NCI-H1694 (cell line): ENCODE data around the gene MEIKIN.
"Not testable (repeated sequence)": the region's sequence is repeated elsewhere in the genome, so short reads cannot be mapped to it uniquely, and the experiment has no call there.

Experiments
- DNase-seq: peaks from one replicate; lab custom pipeline; 2025; lab: John Stamatoyannopoulos, UW

Gene MEIKIN

DNA sequence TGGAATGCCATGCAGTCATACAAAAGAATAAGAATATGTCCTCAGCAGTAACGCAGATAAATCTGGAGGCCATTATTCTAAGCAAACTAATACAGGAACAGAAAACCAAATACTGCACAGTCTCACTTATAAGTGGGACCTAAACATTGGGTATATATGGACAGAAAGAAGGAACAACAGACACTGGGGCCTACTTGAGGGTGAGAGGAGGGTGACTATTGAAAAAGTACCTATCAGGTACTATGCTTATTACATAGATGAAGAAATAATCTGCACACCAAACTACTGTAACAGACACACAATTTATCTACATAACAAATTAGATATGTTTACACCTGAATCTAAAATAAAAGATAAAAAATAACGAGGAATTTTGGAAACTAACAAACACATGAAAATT lies 38.8 kb downstream of the MEIKIN start:
- DNase-seq: no peak

DNA sequence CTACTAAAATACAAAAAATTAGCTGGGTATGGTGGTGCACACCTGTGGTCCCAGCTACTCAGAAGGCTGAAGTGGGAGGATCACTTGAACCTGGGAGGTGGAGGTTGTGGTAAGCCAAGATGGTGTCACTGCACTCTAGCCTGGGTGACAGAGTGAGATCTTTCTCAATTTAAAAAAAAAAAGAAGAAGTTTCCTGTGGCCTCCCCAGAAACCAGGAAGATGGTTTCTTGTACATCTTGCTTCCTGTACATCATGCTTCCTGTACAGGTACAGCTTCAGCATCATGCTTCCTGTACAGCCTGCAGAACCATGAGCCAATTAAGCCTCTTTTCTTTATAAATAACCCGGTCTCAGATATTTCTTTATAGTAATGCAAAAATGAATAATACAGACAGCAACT lies 43.2 kb downstream of the MEIKIN start:
- DNase-seq: not testable (repeated sequence)

DNA sequence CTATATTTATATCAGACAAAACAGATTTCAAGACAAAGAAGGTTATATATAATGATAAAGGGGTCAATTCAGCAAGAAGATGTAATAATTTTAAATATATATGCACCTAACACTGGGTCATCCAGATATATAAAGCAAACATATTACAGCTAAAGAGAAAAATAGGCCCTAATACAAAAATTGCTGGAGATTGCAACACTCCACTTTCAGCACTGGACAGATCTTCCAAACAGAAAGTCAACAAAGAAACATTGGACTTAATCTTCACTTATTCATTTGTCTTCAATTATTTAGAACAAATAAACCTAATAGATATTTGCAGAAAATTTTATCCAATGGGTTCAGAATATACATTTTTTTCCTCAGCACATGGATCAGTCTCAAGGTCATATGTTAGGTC lies 45.8 kb downstream of the MEIKIN start:
- no peak for DNase-seq

DNA sequence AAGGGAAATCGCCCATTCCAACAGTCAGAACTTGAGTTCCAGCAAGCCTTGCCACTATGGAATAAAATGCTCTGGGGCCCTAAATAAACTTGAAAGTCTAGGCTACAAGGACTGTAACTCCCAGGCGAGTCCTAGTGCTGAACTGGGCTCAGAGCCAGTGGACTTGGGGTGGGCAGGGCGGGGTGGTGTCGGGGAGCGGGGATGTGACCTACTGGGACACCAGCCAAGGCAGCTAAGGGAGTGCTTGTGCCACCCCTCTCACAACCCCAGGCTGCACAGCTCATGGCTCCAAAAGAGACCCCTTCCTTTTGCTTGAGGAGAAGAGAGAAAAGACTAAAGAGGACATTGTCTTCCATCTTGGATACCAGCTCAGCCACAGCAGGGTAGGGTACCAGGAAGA lies 61.5 kb downstream of the MEIKIN start:
- DNase-seq: no peak

DNA sequence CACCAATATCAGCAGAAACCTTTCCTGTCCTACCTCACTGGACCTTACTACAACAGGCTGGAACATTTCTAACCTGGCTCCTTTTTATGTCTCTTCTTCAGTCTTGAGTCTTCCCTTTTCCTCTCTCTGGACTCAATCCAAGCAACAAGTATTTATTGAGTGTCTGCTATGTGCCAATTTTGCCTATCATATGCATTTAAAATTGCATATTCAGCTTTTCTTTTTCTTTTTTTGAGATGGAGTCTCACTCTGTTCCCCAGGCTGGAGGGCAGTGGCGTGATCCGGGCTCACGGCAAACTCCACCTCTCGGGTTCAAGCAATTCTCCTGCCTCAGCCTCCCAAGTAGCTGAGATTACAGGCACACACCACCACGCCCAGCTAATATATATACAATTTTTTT lies 65.8 kb downstream of the MEIKIN start:
- no peak for DNase-seq

DNA sequence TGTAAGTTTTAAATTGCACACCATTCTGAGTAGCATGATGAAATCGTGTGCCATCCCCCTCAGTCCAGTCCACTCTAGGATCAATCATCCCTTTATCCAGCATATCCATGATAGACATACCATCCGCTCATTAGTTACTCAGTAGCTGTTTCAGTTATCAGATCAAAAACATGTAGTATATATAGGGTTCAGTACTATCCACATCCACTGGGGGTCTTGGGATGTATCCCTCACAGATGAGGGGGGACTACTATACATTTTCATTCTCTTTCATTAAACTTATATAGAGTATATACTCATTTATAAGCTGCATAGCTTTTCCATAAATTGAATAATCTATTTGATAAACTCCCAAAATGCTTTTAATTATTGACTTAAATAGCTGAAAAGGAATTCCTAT lies 67.6 kb downstream of the MEIKIN start:
- DNase-seq: no peak

DNA sequence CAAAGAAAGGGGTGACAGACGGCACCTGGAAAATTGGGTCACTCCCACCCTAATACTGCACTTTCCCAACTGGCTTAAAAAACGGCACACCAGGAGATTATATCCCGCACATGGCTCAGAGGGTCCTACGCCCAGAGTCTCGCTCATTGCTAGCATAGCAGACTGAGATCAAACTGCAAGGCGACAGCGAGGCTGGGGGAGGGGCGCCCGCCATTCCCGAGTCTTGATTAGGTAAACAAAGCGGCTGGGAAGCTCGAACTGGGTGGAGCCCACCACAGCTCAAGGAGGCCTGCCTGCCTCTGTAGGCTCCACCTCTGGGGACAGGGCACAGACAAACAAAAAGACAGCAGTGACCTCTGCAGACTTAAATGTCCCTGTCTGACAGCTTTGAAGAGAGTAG lies 74.2 kb downstream of the MEIKIN start:
- DNase-seq: not testable (repeated sequence)

DNA sequence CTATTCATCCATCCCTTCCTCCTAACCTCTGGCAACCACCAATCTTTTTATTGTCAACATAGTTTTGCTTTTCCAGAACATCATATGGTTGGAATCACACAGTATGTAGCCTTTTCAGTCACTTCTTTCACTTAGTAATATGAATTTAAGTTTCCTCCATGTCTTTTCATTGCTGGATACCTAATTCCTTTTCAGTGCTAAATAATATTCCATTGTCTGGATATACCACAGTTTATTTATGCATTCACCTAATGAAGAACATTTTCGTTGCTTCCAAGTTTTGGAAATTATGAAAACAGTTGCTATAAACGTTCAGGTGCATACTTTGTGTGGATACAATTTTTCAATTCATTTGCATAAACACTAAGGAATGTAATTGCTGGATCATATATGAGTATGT lies 77.9 kb downstream of the MEIKIN start:
- DNase-seq: no peak

DNA sequence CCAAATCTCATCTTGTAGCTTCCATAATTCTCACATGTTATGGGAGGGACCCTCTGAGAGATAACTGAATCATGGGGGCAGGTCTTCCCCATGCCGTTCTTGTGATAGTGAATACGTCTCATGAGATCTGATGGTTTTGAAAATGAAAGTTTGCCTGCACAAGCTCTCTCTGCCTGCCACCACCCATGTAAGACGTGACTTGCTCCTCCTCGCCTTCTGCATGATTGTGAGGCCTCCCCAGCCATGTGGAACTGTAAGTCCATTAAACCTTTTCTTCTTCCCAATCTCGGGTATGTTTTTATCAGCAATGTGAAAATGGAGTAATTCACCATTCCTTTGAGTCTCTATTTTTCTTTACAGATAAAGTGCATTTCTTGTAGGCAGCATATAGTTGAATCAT lies 81.8 kb downstream of the MEIKIN start:
- no peak for DNase-seq

DNA sequence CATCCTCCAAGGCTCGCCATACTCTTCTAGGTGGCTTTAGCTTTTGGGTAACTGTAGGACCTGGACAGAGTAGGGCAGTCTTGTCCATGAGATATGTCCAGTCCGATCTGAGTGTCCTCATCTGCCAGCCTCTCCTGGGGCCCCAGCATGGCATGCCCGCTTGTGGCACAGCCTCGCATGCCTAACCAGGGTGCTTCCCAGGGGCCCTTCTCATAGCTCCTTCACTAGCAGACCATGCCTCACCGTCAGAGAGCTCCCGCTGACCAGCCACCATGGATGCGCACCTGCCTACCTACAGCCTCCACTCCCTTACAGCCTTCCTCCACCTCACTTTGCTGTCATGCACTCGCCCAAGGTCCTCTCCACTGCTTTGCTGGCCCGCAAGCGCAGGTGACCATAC lies 88.1 kb downstream of the MEIKIN start:
- DNase-seq: no peak

DNA sequence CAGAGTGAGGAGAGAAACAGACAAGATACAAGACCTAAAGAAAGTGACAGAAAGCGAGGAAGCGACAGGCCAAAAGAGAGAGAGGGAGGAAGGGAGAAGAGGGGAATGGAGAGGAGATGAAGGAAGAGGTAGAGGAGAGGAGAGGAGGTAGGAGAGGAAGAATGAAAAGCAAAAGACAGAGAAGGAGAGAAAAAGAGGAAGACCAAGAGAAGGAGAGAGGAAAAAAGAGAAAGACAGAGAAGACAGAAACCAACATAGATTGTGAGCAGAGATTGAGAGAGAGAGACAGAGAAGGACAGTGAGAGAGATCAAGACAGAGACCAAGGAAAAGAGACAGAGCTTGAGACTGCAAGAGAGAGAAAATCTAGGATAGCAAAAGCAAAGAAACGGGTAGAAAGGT lies 90.0 kb downstream of the MEIKIN start:
- no peak for DNase-seq

DNA sequence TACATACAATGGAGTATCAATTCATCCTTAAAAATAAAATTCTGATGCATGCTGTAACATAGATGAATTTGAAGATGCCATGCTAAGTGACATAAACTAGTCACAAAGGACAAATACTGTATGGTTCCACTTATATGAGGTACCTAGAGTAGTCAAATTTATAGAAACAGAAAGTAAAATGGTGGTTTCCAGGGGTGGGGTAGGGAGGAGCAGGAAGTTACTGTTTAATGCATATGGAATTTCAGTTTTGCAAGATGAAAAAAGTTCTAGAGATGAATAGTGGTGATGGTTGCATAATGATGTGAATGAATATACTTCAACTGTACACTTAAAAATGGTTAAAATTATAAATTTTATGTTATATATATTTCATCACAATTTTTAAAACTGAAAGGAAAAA lies 91.3 kb downstream of the MEIKIN start:
- DNase-seq: no peak

DNA sequence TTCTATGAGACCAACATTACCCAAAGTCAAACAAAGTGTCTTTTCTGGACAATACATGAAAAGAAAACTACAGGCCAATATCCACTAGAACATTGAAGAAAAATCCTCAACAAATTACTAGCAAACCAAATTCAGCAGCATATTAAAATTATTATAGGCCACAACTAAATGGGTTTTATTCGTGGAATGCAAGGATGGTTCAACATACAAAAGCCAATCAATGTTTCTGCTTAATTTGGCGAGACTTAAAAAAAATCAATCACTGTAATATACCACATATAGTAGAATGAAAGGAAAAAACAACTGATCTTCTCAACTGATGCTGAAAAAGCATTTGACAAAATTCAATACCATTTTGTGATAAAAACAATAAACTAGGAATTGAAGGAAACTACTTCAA lies 96.8 kb downstream of the MEIKIN start:
- DNase-seq: no peak

DNA sequence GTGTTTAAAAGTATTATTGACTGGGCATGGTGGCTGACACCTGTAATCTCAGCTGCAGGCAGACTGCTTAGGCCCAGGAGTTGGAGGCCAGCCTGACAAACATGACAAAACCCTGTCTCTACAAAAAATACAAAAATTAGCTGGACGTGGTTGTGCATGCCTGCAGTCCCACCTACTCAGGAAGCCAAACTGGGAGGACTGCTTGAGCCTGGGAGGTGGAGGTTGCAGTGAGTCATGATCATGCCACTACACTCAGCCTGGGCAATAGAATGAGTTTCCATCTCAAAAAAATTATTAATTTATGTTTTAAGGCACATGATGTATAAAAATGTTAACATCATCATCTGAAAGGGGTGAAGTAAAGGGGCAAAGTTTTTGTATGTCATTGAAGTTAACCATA lies 98.9 kb downstream of the MEIKIN start:
- no peak for DNase-seq

DNA sequence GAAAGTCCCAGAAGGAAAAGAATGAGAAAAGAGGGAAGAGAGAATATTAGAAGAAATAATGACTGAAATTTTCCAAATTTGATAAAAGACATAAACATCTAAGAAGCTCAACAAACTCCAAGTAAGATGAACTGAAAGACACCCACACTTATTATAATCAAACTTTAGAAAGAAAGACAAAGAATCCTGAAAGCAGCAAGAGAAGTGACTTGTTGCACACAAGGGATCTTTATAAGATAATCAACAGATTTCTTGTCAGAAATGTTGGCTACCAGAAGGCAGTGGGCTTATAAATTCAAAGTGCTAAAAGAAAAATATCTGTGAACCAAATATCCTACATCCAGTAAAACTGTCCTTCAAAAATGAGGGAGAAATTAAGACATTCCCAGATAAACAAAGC lies 99.6 kb downstream of the MEIKIN start:
- DNase-seq: no peak

DNA sequence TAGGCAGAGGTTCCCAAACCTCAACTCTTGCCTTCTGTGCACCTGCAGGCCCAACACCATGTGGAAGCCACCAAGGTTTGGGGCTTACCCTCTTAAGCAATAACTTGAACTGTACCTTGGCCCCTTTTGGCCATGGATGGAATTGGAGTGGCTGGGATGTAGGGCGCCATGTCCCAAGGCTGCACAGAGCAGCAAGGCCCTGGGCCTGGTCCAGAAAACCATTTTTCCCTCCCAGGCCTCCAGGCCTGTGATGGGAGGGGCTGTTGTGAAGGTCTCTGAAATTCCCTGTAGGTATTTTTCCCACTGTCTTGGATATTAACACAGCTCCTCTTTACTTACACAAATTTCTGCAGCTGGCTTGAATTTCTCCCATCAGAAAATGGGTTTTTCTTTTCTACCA lies 102.5 kb downstream of the MEIKIN start:
- not testable (repeated sequence) for DNase-seq

DNA sequence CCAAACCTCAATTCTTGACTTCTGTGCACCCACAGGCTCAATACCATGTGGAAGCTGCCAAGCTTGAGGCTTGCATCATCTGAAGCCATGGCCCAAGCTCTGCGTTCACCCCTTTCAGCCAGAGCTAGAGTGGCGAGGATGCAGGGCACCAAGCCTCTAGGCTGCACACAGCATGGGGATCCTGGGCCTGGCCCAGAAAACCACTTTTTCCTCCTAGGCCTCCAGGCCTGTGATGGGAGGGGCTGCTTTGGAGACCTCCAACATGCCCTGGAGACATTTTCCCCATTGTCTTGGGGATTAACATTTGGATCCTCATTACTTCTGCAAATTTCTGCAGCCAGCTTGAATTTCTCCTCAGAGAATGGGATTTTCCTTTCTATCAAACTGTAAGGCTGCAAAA lies 112.8 kb downstream of the MEIKIN start:
- not testable (repeated sequence) for DNase-seq

DNA sequence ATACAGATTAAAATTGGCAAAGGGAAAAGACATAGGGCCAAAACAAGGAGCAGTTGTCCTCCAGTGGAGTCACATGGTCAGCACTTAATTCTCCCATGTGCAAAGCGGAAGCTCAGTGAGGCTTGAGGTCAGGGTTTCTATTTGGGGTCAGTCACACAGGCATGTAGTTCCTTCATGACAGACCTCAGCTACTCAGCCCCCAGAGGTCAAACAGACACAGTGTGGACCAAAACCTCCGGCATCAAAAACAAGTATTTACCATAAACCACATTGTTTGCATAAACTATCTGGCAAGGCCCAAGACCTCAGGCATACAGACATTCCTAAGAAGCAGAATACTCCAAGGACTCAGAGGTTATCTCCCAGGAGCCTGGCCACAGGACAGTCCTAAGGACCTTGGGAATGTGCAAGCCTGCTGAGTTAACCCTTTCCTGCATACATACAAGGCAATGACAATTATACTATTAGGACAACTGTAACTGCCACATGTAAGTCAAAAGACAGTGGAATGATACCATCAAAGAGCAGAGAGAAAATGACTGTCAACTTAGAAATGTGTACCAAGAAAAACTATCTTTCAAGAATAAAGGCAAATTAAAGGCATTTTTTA lies 120.0 kb downstream of the MEIKIN start:
- no peak for DNase-seq

DNA sequence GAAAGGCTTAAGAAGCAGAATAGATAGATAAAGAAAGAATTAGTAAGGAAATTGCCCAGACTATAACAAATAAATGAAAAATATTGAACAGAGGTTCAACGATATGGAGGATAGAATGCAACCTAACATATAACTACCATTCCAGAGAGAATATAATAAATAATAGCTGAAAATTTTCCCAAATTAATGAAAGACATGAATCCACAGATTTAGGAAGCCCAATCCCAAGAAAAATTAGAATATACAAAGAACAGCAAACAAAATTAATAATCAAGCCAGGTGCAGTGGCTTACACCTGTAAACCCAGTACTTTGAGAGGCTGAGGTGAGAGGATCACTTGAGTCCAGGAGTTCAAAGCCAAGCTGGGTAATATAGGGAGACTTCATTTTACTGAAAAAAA lies 120.8 kb downstream of the MEIKIN start:
- no peak for DNase-seq

DNA sequence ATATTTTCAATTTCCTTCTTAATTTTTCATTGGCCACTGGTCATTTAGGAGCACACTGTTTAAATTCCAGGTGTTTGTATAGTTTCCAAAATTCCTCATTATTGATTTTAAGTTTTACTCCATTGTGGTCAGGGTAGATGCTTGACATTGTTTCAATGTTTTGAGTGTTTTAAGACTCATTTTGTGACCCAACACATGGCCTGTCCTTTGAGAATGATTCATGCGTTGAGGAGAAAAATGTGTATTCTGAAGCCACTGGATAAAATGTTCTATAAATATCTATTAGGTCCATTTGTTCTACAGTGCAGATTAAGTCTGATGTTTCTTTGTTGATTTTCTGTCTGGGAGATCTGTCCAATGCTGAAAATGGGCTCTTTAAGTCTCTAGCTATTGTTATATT lies 124.2 kb downstream of the MEIKIN start:
- DNase-seq: no peak

DNA sequence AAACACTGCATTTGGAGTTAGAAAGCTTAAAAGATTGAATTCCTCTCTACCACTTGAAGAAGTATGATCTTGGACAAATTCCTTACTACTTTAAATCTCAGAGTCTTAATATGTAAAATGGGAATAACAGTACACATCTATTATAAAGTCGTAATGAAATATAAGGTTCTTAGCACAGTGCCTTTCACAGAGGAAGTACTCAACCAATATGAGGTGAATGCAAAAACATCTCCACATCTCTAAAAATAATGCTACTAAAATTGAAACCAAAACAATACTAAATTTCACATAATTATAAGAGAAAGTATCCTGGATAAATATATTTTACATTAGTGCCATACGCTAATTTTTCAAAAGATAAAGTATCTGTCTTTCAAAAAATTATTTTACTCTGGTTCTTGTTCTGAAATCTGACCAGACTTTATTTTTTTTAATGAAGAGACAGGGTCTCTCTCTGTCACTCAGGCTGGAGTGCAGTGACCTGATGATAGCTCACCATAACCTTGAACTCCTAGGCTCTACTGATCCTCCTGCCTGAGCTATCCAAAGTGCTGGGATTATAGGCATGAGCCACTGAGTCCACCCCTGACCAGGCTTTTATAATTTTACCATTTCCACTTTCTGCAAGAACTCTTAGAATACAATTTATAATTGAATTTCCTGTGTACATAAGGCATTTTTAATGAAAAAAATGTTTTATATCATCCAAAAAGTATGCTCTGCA lies 127.3 kb downstream of the MEIKIN start:
- no peak for DNase-seq

DNA sequence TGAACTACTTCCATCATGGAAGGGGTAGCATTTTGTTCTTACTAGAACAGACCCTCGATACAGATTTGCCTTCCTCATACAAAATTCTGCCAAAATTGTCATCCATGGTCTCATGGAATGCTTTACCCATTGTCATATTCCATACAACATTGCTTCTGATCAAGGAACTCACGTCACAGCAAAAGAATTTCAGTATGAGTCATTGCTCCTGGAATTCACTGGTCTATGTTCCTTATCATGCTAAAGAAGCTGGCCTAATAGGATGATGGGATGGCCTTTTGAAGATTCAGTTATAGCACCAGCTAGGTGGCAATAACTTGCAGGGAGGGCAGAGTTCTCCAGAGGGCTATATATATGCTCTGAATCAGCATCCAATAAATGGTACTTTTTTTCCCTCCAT lies 130.5 kb downstream of the MEIKIN start:
- no peak for DNase-seq

DNA sequence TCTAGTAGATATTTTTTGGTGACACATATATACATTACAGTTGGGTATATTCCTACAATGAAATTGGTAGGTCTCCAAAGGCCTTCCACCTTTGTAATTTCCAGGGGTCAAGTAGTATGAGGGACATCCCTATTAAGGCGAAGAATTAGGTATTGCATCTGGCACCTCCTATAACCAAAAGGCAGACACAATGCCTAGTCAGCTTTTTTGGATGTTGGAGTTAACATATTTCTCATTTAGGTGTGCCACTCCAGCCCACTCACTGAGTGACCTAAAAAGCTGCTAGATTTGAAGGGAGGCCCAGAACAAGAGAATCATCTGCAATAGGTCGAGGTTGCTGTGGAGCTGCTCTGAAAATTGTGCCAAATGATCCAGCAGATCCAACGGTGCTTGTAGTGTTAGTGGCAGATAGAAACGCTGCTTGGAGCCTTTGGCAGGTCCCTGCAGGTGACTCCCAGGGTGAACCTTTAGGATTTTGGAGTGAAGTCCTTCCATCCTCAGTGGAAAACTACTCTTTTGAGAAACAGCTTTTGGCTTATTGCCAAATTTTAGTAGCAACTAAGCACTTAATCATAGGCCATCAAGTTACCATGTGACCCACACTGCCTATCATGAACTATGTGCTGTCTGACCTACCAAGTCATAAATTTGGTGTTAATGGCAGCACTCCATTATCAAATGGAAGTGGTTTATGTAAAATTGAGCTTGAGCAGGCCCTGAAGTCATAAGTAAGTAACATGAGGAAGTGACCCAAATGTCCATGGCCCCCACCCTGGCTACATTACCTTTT lies 132.9 kb downstream of the MEIKIN start:
- DNase-seq: no peak
